ENCODE data around the gene CABLES1.
"Not testable (repeated sequence)": the region's sequence is repeated elsewhere in the genome, so short reads cannot be mapped to it uniquely, and the experiment has no call there.

The CABLES1 gene

DNA sequence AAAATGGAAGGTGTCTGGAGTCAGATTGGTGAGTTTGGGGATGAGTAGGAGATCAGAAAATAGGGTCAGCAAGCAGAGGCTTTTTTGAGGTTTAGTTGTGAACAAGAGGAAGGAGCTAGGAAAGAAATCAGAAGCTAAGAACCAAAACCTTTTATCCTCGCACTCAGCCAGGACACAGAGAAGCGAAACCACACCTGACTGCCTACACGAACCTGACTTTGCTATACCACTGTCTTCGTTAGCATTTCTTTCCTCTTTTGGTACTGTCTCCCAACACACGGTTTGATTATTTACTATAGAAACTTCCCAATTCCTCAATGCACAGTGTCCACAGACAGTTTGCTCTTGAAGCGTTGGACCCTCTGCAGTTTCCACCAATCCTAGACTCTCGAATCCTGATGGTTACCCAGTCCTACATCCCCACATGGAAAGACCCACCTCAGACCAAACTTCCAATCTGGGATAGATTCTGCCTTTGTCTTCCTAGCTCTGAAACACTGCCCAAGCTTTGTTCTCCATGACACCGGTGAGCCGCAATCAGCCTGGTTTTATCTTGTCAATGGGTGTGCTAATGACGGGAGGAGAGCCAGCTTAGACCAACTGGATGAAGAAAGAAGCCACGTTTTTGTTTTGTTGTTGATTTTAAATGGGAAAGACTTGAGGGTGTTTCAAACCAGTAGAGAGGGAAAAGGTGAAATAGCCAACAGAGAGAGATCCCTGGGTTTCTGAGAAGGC lies 137.4 kb downstream of the CABLES1 start:
- no peak for DNase-seq

DNA sequence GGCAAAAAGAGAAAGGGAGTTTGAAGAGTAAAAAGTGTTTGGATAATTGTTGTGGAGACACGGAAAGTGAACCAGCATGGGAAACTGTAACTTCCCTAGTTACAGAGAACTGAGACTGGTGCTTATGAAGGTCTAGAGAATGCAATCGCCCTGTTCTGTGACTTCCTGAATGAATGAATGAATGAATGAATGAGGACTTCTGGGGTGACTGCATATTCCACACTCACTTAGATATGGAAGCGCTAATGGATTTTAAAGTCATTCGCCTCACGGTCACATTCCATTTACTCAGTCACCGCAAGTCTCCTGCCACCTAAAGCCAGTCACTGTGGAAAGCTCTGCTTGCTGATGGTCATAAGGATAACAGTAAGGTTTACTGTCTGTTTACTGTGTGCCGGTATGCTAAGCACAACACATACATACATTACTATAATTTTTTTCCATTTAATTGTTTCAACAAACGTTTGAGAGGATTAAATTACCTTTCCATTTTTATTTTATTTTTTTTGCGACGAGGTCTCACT lies 138.2 kb downstream of the CABLES1 start:
- no peak for DNase-seq

DNA sequence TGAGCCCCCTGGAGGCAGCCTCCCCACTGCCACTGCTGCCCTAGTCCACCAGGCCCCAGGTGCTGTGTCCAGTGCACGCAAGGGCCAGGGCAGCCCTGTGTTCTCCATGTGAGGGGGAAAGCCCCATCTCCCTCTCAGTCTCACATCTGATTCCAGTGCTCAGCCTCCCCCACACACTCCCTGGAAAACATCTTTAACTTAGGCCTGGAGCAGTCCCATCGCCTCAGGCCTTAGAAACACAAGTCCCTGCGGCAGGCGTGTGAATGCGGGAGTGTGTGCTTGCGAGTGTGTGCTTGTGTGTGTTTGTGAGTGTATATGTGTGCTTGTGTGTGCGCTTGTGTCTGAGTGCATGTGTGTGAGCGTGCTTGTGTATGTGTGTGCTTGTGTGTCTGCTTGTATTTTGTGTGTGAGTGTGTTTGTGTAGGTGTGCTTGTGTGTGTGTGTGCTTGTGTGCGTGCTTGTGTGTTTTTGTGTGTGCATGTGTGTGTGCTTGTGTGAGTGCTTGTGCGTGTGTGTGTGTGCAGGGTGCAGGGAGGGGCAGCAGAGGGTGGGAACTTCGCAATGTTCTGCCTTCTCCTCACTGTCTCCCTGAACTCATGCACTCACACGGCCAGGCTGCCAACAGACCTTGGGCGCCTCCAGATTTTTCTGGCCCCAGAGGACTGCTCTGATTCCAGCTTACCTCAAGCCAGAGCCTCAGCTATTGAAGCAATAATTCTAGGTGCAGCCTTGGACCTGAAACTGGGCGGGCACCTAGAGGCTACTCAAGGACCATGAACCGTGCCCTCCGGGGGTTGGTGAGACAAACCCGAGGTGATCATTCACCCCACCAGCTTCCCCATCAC lies 139.6 kb downstream of the CABLES1 start:
- no peak for DNase-seq

DNA sequence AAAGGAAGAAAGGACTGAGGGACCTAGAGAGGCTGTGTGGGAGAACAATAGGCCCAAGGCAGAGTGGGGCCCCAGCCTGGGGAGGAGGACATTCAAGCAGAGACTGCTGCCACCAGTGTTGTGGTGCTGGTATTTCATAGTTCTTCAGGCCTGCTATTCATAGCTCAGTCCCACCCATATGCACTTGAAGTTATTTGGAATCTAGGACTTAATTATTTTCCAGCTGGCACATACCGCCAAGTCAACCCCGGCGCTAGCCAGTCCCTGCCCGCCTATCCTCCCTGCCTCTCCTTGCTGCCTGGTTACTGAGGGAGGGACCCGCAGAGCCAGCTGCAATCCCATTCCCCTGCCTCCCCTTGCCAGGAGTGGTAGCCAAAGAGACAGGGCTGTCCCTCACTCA lies 141.2 kb downstream of the CABLES1 start:
- DNase-seq: no peak

DNA sequence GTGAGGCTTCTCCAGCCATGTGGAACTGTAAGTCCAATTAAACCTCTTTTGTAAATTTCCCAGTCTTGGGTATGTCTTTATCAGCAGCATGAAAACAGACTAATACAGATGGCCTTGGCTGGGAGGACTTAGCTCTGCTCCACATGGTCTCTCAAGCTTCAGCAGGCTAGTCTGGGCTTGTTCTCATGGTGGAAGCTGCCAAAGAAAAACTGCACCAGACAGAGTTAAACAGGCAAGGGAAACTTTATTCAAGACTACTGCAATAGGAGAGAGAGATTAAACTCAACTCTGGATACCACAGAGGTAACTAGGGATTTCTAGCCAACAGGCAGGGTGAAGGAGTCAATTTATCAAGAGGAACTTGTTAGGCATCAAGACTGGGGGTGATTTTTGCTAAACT lies 142.1 kb downstream of the CABLES1 start:
- no peak for DNase-seq

DNA sequence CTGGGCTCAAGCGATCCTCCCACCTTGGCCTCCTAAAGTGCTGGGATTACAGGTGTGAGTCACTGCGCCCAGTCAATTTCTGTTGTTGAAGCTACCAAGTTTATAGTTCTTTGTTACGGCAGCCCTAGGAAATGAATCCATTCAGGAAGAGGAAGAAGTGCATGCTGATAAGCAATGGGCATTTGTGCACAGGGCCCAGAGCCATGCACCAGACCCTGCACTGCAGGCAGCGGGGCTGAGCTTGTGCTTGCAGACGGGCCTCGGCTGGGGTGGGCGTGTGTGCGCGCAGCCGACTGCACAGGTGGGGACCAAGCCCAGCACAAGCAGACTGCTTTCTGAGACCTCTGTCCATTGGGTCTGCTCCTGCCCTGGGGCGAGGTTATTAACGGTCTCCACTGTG lies 144.6 kb downstream of the CABLES1 start:
- DNase-seq: no peak

DNA sequence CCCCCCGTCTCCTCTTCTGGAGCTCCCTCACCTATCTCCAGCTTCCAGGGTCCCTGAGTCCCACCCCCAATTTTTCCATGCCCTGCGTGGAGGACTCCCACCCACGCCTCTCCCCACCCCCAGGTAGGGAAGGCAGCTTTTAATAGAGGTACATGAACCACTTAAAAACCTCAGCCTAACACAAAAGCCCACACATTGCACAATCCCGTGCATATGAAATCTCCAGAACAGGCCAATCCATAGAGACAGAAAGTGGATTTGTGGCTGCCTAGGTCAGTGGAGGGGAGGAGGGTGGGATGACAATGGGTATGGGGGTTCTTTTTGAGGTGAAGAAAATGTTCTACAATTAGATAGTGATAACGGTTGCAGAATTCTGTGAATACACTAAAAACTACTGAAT lies 145.6 kb downstream of the CABLES1 start:
- no peak for DNase-seq

DNA sequence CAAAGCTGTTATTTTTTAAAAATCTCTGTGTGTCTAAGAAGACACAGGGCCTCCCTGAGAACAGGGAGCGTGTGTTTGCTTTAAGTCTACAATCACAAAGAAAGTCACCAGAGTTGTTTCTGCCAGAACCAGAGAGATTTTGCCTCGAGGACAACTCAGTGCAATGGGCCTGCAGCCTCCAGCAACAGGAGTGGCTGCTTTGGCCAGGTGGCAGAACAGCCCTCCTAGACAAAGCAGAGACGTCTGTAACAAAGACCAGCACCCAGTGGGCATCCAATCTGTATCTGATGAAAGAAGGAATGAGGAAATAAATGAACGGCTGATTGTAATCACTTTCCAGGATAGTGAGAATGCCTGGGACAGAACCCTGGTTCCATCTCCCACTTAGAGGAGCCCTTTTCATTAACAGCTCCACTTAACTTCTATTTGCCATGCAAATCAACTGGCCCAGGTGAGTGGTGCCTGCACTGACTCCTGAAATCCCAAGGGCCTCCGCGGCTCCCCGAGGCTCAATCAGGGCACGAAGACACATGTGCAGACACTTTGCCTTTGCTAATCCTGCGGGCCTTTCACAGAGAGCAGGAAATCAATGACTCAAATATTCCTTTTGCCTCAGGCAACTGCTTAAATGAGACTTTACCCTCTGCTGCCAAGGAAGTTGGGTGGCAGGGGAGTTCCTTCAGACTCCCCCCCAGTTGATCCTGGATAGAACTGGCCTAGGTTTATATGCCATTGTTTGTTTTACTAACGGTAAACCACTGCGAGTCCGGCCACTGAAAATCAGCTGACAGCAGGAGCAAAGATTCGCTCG lies 146.5 kb downstream of the CABLES1 start:
- DNase-seq: no peak

DNA sequence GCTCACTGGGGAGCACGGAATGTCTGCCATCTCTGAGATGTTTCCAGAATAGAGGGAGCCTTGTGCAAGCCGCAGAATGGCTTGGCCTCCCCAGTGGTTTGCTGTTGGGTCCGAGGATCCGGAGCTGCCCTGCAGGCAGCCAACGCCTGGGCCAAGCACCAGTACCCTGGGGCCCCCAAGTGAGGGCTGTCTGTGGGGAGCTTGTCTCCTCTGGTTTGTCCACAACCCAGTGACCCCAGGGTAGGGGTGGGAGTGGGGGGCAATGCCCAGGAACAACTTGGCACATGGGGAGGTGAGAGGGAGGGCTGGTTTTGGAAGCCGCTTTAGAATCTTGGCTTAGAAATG lies 147.1 kb downstream of the CABLES1 start:
- DNase-seq: no peak

DNA sequence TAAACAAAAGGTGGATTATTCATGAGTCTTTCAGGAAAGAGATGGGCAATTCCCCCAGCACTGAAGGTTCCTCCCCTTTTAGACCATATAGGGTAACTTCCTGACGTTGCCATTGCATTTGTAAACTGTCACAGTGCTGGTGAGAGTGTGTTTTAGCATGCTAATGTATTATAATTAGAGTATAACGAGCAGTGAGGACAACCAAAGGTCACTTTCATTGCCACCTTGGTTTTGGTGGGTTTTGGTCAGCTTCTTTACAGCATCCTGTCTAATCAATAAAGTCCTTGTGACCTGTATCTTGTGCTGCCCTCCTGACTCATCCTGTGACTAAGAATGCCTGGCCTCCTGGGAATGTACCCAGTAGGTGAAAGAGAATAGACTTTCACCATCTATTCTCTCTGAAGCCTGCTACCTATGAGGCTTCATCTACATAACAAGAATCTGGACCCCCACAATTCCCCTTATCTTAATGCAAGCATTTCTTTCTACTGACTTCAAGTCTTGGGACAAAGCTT lies 148.7 kb downstream of the CABLES1 start:
- no peak for DNase-seq

DNA sequence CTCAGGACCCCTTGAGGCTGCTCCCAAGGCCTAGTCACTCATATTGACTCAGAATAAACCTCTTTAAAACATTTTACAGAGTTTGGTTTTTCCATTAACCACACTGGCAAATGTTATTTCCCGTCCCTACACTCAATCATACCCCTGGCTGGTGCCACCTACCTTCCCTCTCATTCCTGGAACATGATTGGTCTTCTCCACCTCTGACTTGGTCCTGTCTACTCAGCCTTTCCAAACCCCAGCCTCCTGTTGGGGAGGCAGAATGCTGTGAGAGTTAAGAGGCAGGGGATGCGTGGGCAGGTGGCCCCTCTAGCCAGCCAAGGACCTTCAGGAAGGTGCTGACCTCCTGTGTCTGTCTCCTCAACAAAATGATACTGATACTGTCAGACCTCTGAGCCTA lies 149.3 kb downstream of the CABLES1 start:
- DNase-seq: no peak

DNA sequence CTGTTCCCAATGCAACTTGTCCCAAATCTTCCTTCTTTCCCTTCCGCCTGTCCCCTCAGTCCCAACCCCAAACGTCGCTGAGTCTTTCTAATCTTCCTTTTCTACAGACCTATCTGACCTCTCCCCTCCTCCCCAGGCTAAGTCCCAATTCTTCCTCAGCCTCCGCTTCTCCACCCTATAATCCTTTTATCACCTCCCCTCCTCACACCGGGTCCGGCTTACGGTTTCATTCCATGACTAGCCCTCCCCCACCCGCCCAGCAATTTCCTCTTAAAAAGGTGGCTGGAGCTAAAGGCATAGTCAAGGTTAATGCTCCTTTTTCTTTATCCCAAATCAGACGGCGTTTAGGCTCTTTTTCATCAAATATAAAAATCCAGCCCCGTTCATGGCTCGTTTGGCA lies 150.3 kb downstream of the CABLES1 start:
- DNase-seq: not testable (repeated sequence)

DNA sequence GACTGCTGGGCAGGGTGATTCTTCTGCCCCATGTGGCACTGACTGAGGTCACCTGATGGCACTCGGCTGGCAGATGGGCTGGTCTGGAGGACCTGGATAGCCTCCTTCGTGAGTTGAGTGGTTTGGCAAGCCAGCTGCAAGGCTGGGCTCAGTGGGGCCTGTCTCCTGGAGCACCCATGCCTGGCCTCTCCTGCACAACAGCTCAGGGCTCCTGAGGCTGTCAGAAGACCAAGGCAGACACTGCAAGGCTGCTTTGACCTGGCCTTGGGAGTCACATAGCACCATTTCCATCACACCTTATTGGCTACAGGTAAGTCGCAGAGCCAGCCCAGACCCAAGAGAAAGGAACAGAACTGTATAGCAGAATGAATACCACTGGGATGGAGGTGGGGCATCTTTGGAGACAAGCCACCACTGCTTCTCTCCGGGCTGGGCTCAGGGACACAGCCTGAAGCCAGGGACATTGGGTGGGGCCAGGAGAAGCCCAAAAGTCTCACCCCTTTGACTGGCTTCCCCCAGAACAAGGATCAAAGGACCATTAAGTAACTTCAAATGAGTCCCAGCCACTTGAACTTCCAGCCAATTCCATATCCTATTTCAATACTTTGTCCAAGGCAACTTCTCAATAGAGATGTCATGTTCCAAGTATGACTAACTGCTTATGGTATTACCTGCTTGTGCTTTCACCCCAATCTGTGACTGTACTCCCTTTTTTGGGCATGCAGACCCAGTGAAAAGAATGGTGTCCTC lies 156.3 kb downstream of the CABLES1 start:
- DNase-seq: no peak

DNA sequence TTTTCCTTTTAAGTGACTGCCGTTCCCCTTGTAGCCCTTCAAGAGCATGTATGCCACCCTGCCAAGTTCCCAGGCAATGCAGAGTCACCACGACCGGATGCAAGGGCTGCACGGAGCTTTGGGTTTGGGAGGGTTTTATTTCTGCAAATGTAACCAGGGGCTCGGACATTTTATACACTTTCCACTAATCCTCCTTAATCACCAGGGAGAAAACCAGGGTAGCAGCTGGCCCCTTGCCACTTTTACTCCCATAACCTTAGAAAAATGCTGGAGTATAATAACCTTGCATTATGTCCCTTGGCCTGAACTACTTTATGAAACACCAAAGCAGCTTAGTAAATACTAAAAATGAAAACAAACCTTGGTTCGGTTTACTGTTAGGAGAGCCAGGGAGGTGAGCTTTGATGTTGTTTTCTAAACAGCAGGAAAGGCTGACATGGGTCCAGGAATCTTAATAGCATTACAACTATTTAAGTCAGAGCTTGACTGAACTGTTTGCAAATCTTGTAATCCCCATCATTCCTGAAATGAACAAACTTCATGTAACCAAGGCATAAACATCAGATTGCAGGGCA lies 165.0 kb downstream of the CABLES1 start:
- DNase-seq: no peak

DNA sequence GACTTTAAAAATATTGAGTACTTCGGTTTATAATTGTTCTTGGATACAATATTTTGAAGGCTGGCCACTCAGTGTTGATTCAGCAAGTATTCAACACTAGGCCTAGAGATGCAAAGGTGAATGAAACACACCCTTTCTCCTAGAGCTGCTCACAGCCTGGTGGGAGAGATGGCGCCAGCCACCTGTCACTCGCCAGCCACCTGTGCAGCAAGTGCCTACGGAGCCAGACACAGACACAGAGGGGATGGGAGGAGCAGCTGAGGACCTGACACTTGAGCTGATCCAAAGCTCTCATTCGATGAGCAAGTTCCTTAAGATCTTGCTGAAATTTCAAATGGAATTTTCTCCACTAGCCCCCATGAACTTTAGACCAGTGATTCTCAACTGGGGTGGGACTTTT lies 166.7 kb downstream of the CABLES1 start:
- DNase-seq: no peak

DNA sequence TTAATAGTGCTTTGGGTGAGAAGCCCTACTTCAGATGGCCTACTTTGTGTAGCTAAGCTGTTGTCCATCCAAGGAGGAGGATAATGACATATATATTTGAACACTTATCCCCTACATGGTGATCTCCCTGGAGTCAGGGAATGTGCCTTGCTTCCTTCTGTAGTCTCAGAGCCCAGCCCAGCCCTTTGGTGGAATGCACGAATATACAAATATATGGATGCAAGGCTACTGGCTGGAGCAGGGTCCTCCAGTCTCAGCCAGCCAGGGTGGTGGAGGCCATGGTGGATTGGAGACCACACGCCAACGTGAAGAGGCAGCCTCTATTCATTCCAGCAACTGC lies 167.2 kb downstream of the CABLES1 start:
- no peak for DNase-seq

DNA sequence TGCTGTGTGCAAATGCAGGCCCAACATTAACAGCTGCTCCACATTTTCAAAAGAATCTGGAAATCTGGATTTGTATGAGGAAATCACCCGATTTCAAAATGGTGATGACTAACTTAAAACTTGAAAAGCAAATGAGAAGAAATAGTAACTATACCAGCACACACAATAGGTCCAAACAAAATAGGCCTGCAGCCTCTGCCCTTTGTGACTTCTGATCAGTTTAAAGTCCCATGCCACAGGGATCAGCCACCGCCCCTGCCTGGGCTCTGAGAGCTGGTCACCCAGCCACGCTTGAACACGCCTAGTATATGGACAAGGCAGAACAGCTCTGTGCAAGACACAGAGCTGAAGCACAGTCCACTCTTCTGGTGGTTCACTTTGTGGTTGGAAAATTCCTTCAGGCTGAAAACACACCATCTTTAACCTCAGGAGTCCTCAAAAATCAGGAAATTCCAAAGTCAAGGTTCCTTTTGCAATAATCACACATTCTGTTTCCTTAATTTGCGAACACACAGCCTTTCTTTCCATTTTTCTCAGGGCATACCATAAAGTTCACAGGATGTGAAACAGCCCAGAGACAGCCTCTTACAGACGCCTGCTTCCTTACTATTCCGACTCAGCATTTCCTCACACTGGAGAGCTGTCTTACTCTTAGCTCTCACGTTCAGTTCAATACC lies 167.7 kb downstream of the CABLES1 start:
- DNase-seq: no peak

DNA sequence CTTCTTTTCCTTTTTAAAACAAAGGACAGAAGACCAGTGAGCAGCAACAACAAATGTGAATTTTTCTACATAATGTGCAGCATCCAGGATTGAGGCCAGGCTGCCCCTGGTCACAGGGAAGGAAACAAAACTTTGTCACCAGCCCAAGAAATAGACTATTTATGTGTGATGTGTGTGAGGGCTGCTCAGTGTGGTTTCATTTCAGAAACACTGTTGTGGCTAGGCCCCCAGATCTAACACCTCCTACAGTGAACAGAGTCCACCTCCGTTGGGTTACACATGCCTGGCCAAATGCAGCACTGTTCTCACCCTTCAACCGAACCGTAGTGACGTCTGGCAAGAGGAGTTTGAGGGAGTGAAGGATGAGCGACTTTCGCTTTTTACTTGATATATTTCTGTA lies 171.5 kb downstream of the CABLES1 start:
- DNase-seq: peak; percentile 33

DNA sequence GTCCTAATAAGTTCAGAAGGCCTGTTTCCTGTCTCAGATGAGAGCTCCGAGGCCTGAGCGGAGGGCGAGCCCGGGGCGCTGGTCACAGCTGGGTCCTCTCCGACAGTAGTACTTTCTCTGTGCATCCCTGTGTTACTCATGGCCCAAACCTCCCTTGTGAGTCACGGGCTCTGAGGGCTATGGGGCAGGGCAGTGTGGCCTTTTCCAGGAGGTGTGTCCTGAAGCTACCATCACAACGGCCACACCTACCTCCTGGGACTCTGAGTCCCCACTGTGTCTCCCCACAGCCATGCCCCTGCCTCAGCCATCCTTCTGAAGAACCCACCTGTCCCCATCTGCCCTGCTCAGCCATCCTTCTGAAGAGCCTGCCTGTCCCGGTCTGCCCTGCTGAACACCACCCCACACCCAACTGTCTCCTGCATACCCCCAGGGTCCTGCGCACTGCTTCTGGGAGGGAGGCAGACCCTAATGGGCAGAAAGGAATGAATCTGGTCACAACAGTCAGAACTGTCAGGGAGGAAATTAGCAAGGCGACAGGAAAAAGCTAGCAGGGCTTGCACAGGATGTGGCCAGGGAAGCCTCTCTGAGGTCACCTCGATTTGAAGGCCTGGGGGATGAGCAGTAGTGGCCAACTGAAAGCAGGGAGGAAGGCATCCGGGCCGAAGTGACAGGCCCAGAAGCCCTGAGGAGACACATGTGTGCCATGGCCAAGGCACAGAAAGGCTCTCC lies 172.4 kb downstream of the CABLES1 start:
- peak; percentile 6 for DNase-seq

Measured in CD4-positive, alpha-beta T cell treated with Interleukin-12 subunit alpha and Interleukin-12 subunit beta, for 1 hour (primary cell).